Cardiac fibroblast (primary cell): Measurements from ENCODE around the gene CACYBP.
A peak's percentile ranks its signal among the peaks of the same experiment; 100 is the strongest.

Experiments
- DNase-seq, 2 donors: peaks; one replicate each; pipeline versions ENCODE4 v3.0.0 to v3.0.0-alpha.2; 2010; ENCODE audit warnings: low read depth in 2 of 2
- H3K4me3 ChIP-seq, 2 donors: replicated peaks in 1 of 2; 1 replicate in 1 of 2; 2 replicates in 1 of 2; pipeline ENCODE4 v1.5.1; 2011; ENCODE audit warnings: low read depth in 2 of 2, low read length in 2 of 2, mild to moderate bottlenecking in 2 of 2, moderate library complexity in 1 of 2
- CTCF ChIP-seq: IDR thresholded peaks from one replicate; pipeline ENCODE4 v1.5.1; 2011; ENCODE audit warnings: low read depth, mild to moderate bottlenecking, low read length, inconsistent platforms

CACYBP gene

GRCh38 chr1:175002910-175003517 is 3.3 kb downstream of the CACYBP start:
- H3K4me3 ChIP-seq = no peak overlapping the region
- peak in 1 of 2 donors; percentile 17 for DNase-seq
- no peak for TF ChIP-seq CTCF

GRCh38 chr1:175003521-175003920 is 3.8 kb downstream of the CACYBP start:
- no peak for TF ChIP-seq CTCF
- no peak for DNase-seq
- no peak overlapping the region for H3K4me3 ChIP-seq

- H3K4me3 ChIP-seq = no peak overlapping the region
- peak in 1 of 2 donors; percentile 50 for DNase-seq
- no peak for TF ChIP-seq CTCF
These were observed 5.5 kb downstream of the CACYBP start for GRCh38 chr1:175005085-175005783.

GRCh38 chr1:175009532-175009931 is 9.8 kb downstream of the CACYBP start:
- no peak for TF ChIP-seq CTCF
- H3K4me3 ChIP-seq = no peak overlapping the region
- no peak for DNase-seq

GRCh38 chr1:175013445-175013844 is 13.7 kb downstream of the CACYBP start:
- DNase-seq = no peak
- H3K4me3 ChIP-seq = no peak overlapping the region
- no peak for TF ChIP-seq CTCF

- DNase-seq = peak; percentile 66 to 84
- H3K4me3 ChIP-seq = no peak overlapping the region
- TF ChIP-seq CTCF = no peak
These were observed 15.5 kb downstream of the CACYBP start for GRCh38 chr1:175015243-175015642.
